Keratinocyte (primary cell): ENCODE results near the gene DPP10. TPM values are rescaled to one million over a fixed set of nuclear protein-coding genes. Genes with fewer than 3 reads are reported as not detected.

Experiments used
- DNase-seq: peaks from one replicate; pipeline ENCODE4 v3.0.0-alpha.2; 2011; ENCODE audit warnings: low read depth, missing footprints, low spot score
- FAIRE-seq: peaks from 2 replicates; lab custom pipeline; 2011; peaks lifted over from hg19 to GRCh38; lab: Jason Lieb, UNC
- H2AFZ ChIP-seq: 2 replicates; pipeline ENCODE4 v1.6.0; 2012; ENCODE audit warnings: low read length, control low read depth, inconsistent platforms; ENCODE audit not compliant: control insufficient read depth
- H3K27ac ChIP-seq: 2 replicates; pipeline ENCODE4 v1.5.1; 2011; ENCODE audit warnings: low read length; ENCODE audit not compliant: control insufficient read depth, insufficient read depth
- H3K27me3 ChIP-seq: 3 replicates; pipeline ENCODE4 v1.6.0; 2011; ENCODE audit warnings: low read length; ENCODE audit not compliant: control insufficient read depth, insufficient read depth; ENCODE audit errors: extremely low read depth
- H3K36me3 ChIP-seq, 2 experiments: 2 replicates in 1 of 2; 3 replicates in 1 of 2; pipeline ENCODE4 v1.5.1; 2011; ENCODE audit warnings: low read length in 2 of 2, mild to moderate bottlenecking in 1 of 2; ENCODE audit not compliant: control insufficient read depth in 2 of 2, insufficient read depth in 2 of 2; ENCODE audit errors: extremely low read depth in 1 of 2
- H3K4me1 ChIP-seq: 3 replicates; pipeline ENCODE4 v1.5.1; 2011; ENCODE audit warnings: low read length; ENCODE audit not compliant: control insufficient read depth, insufficient read depth; ENCODE audit errors: extremely low read depth
- H3K4me2 ChIP-seq: 3 replicates; pipeline ENCODE4 v1.6.0; 2011; ENCODE audit warnings: low read depth, low read length; ENCODE audit not compliant: control insufficient read depth, insufficient read depth; ENCODE audit errors: extremely low read depth
- H3K4me3 ChIP-seq, 3 experiments: fragments of 200-600 bp in 1 of 3; sonication (generic) in 1 of 3; 2 replicates in 2 of 3; 3 replicates in 1 of 3; pipeline ENCODE4 v1.5.1; 2011 to 2016; ENCODE audit warnings: low read length in 3 of 3, mild to moderate bottlenecking in 3 of 3, control low read depth in 2 of 3, inconsistent platforms in 1 of 3, low read depth in 1 of 3, mixed read lengths in 1 of 3, mixed run types in 1 of 3, moderate library complexity in 1 of 3; ENCODE audit not compliant: control insufficient read depth in 2 of 3, insufficient read depth in 2 of 3; ENCODE audit errors: extremely low read depth in 1 of 3
- H3K79me2 ChIP-seq: 2 replicates; pipeline ENCODE4 v1.6.0; 2012; ENCODE audit warnings: low read length; ENCODE audit not compliant: control insufficient read depth, insufficient read depth
- H3K9ac ChIP-seq: 3 replicates; pipeline ENCODE4 v1.6.0; 2011; ENCODE audit warnings: low read length; ENCODE audit not compliant: control insufficient read depth, insufficient read depth; ENCODE audit errors: extremely low read depth
- H3K9me1 ChIP-seq: 3 replicates; pipeline ENCODE4 v1.6.0; 2011; ENCODE audit warnings: low read length; ENCODE audit not compliant: control insufficient read depth, insufficient read depth; ENCODE audit errors: extremely low read depth
- H3K9me3 ChIP-seq: 2 replicates; pipeline ENCODE4 v1.5.1; 2012; ENCODE audit warnings: low read depth, low read length; ENCODE audit not compliant: control insufficient read depth
- H4K20me1 ChIP-seq: 3 replicates; pipeline ENCODE4 v1.6.0; 2011; ENCODE audit warnings: low read length; ENCODE audit not compliant: control insufficient read depth, insufficient read depth; ENCODE audit errors: extremely low read depth
- CTCF ChIP-seq, 3 experiments: IDR thresholded peaks in 1 of 3; conservative IDR thresholded peaks in 1 of 3; optimal IDR thresholded peaks in 1 of 3; 2 replicates in 2 of 3; 3 replicates in 1 of 3; pipeline versions ENCODE3 to v1.5.1; 2011; ENCODE audit warnings: low read length in 3 of 3, mild to moderate bottlenecking in 3 of 3, moderate library complexity in 2 of 3, control low read depth in 1 of 3, inconsistent platforms in 1 of 3; ENCODE audit not compliant: insufficient read depth in 2 of 3; ENCODE audit errors: extremely low read depth in 1 of 3
- EZH2 ChIP-seq: IDR thresholded peaks from one replicate; pipeline ENCODE4 v1.6.1; 2012; ENCODE audit warnings: inconsistent platforms, mild to moderate bottlenecking, low read length, moderate library complexity
- dilution Hi-C: fragments of 300-500 bp; cut with MboI; formaldehyde crosslinking; loops from one replicate; pipeline ENCODE4 v1.7.0; 2020; ENCODE audit warnings: low sequenced_read_pairs; ENCODE audit not compliant: extremely low pct_ligation_motif_present
- polyA plus RNA-seq, 5 experiments: library from polyadenylated mRNA; depleted of rRNA in 3 of 5; stranded (reverse) in 3 of 5; stranded (forward) in 1 of 5; unstranded in 1 of 5; fragments of >200 nt; gene quantifications; 1 replicate in 1 of 5; 2 replicates in 3 of 5; 3 replicates in 1 of 5; pipeline versions ENCODE4 v1.2.1 to v1.2.3, GENCODE V29; 2011 to 2012; ENCODE audit warnings: missing spikeins in 2 of 5, low read depth in 1 of 5, low replicate concordance in 1 of 5

Gene DPP10
- polyA plus RNA-seq, 1 donor (not counting 4 experiments of a cell fraction or from before 2014, with no cell fraction given) = not detected

- no peak for DNase-seq
- Histone ChIP-seq H3K79me2 (no peaks in the 10 kb centered on the region), H4K20me1 (no peaks in the 10 kb centered on the region), H3K4me2 (no peak overlapping the region), H3K9me3 (no peaks in the 10 kb centered on the region), H3K27me3 (no peaks in the 10 kb centered on the region), H3K36me3 (no peaks in the 10 kb centered on the region), H3K9me1 (no peaks in the 10 kb centered on the region), H3K27ac (no peak overlapping the region), H3K4me1 (no peaks in the 10 kb centered on the region), H3K4me3 (no peak overlapping the region), H3K9ac (no peak overlapping the region), H2AFZ (no peak overlapping the region)
- dilution Hi-C loops = no loop called here
- TF ChIP-seq CTCF (optimal IDR thresholded peaks at IDR 0.05 in 1 of 3, IDR thresholded peaks at IDR 0.05 in 1 of 3, conservative IDR thresholded peaks at IDR 0.05 in 1 of 3; ENCODE audit: extremely low read depth in 1 of 3, insufficient read depth in 2 of 3, low read length in 3 of 3) (no peak), EZH2 (no peak)
- no peak for FAIRE-seq
Measured at GRCh38 chr2:115505331-115505730, 1062.9 kb downstream of the DPP10 start.

GRCh38 chr2:115520727-115521126, 1078.3 kb downstream of the DPP10 start:
- Histone ChIP-seq H3K27ac (no peak overlapping the region), H2AFZ (no peak overlapping the region), H3K9me1 (no peaks in the 10 kb centered on the region), H3K9me3 (no peaks in the 10 kb centered on the region), H4K20me1 (no peaks in the 10 kb centered on the region), H3K4me2 (no peak overlapping the region), H3K79me2 (no peaks in the 10 kb centered on the region), H3K36me3 (no peaks in the 10 kb centered on the region), H3K27me3 (no peaks in the 10 kb centered on the region), H3K4me3 (no peak overlapping the region), H3K4me1 (no peaks in the 10 kb centered on the region), H3K9ac (no peak overlapping the region)
- no peak for TF ChIP-seq CTCF (optimal IDR thresholded peaks at IDR 0.05 in 1 of 3, IDR thresholded peaks at IDR 0.05 in 1 of 3, conservative IDR thresholded peaks at IDR 0.05 in 1 of 3; ENCODE audit: extremely low read depth in 1 of 3, insufficient read depth in 2 of 3, low read length in 3 of 3)
- TF ChIP-seq EZH2 = no peak
- DNase-seq (no peak), FAIRE-seq (no peak)
- dilution Hi-C loops = no loop called here
